Measurements from ENCODE around the gene CSPG4. TPM values are rescaled to one million over a fixed set of nuclear protein-coding genes. Genes with fewer than 3 reads are reported as not detected.

Gene CSPG4
- total and polyA plus RNA-seq, 2 of the 8 experiments (the other 6 are each of a cell fraction or from before 2014, with no cell fraction given), result 1.4 to 3.0 TPM

GRCh38 chr15:75656813-75657212, 55.8 kb downstream of the CSPG4 start:
- WGBS, 2 experiments (ENCODE audit: extremely low coverage in 1 of 2, insufficient coverage in 1 of 2, insufficient read length in 1 of 2, insufficient replicate concordance in 2 of 2, low coverage in 1 of 2, low lambda C conversion rate in 2 of 2, missing lambda C conversion rate in 1 of 2), result 91% methylated on average over 22 of the region's 22 CpGs; no CpG with 5 or more reads in 1 of the 2 experiments
- peaks cover 9 to 29% of the 10 kb centered on the region in 2 experiments for H4K20me1 ChIP-seq (replicated peaks in 1 of 2; ENCODE audit: control insufficient read depth in 1 of 2, insufficient read depth in 2 of 2, low read length in 2 of 2)
- POLR2A ChIA-PET (ENCODE audit: partially characterized antibody), result interaction anchor here (1.6 kb wide), 1 partner anchor 16 kb away, joined by 3 read pairs; no protein-coding TSS in a partner anchor
- no peak for TF ChIP-seq POU5F1 (IDR thresholded peaks at IDR 0.05; ENCODE audit: low read depth, low read length)
- no peak for TF ChIP-seq TAF7 (optimal IDR thresholded peaks at IDR 0.05; ENCODE audit: borderline replicate concordance, low read depth, low read length)
- no peak for TF ChIP-seq CHD2 (IDR thresholded peaks at IDR 0.05; ENCODE audit: low read length)
- no peak for TF ChIP-seq POLR2A (IDR thresholded peaks at IDR 0.05; ENCODE audit: control extremely low read depth in 1 of 2, low read depth in 2 of 2, low read length in 2 of 2)
- TF ChIP-seq FOSL1 (IDR thresholded peaks at IDR 0.05; ENCODE audit: insufficient read depth, low read depth, low read length), result no peak
- TF ChIP-seq CBX5 (IDR thresholded peaks at IDR 0.05; ENCODE audit: low read depth, low read length), result no peak
- no peak for TF ChIP-seq CBX8 (IDR thresholded peaks at IDR 0.05; ENCODE audit: borderline replicate concordance, low read depth, low read length)
- no peak for TF ChIP-seq HDAC2 (IDR thresholded peaks at IDR 0.05; ENCODE audit: borderline replicate concordance in 1 of 2, low read depth in 2 of 2, low read length in 2 of 2)
- TF ChIP-seq JUND (IDR thresholded peaks at IDR 0.05; ENCODE audit: low read length), result no peak
- no peak for TF ChIP-seq ATF2 (IDR thresholded peaks at IDR 0.05; ENCODE audit: low read length)
- no peak for TF ChIP-seq RAD21 (IDR thresholded peaks at IDR 0.05 in 1 of 2, conservative IDR thresholded peaks at IDR 0.05 in 1 of 2; ENCODE audit: low read depth in 2 of 2, low read length in 2 of 2)
- TF ChIP-seq ASH2L (IDR thresholded peaks at IDR 0.05; ENCODE audit: low read length), result no peak

More at GRCh38 chr15:75656813-75657212, 55.8 kb downstream of the CSPG4 start:
- Histone ChIP-seq H3K4me3 (ENCODE audit: extremely low read depth in 1 of 4, insufficient read depth in 2 of 4, low read depth in 3 of 4, low read length in 4 of 4) (no peak overlapping the region), H2BK12ac (ENCODE audit: low read depth, low read length) (no peak overlapping the region), H2BK5ac (ENCODE audit: low read depth, low read length) (peak overlapping the region; percentile 39; the same call in 1 of the 2 replicates), H4K8ac (ENCODE audit: extremely low read depth, insufficient read depth, low read length) (no peak overlapping the region), H4K5ac (ENCODE audit: insufficient read length, low read depth, low read length) (no peak overlapping the region), H3K79me1 (ENCODE audit: low read depth, low read length) (peaks cover 9% of the 10 kb centered on the region), H3K27me3 (replicated peaks in 1 of 4; ENCODE audit: control insufficient read depth in 3 of 4, extremely low read depth in 1 of 4, insufficient read depth in 3 of 4, low read length in 3 of 4) (no peaks in the 10 kb centered on the region), H3K14ac (ENCODE audit: insufficient read length) (no peak overlapping the region), H2BK120ac (replicated peaks; ENCODE audit: low read depth, low read length) (no peak overlapping the region), H4K91ac (replicated peaks; ENCODE audit: insufficient read length, low read length) (no peak overlapping the region), H3K79me2 (ENCODE audit: control insufficient read depth in 1 of 2, insufficient read depth in 2 of 2, low read length in 2 of 2) (peaks cover 0 to 36% of the 10 kb centered on the region in 2 experiments; a peak in 1 of 4 replicates), H2AFZ (ENCODE audit: low read length) (no peak overlapping the region), H3K9me3 (ENCODE audit: insufficient read depth in 2 of 2, low read depth in 1 of 2, low read length in 1 of 2) (no peaks in the 10 kb centered on the region), H3K36me3 (ENCODE audit: control insufficient read depth in 2 of 4, insufficient read depth in 4 of 4, low read length in 3 of 4) (0 out of 8 replicates have a peak, but pooled peaks cover 0 to 4% (median 0%) of the 10 kb centered on the region in 4 experiments), H3K18ac (ENCODE audit: extremely low read depth, low read length) (no peak overlapping the region), H3K4ac (replicated peaks; ENCODE audit: insufficient read length, low read depth, low read length) (no peak overlapping the region), H3K9ac (replicated peaks in 1 of 4; ENCODE audit: extremely low read depth in 1 of 4, low read depth in 3 of 4, low read length in 3 of 4) (no peak overlapping the region), H3K56ac (replicated peaks; ENCODE audit: insufficient read length, low read depth, low read length) (no peak overlapping the region), H2BK15ac (ENCODE audit: low read length) (no peak overlapping the region), H3K23me2 (ENCODE audit: low read depth, low read length) (no peaks in the 10 kb centered on the region), H3K4me2 (ENCODE audit: insufficient read depth in 1 of 2, low read depth in 2 of 2, low read length in 2 of 2) (no peak overlapping the region), H3K27ac (ENCODE audit: low read depth, low read length) (no peak overlapping the region), H3K4me1 (replicated peaks in 1 of 4; ENCODE audit: control insufficient read depth in 3 of 4, insufficient read depth in 4 of 4, low read length in 3 of 4) (peaks cover 0 to 14% (median 6%) of the 10 kb centered on the region in 4 experiments; a peak in 6 of 7 replicates), H3K23ac (ENCODE audit: insufficient read length) (no peak overlapping the region), H2BK20ac (ENCODE audit: low read length) (no peak overlapping the region), H2AK5ac (ENCODE audit: low read depth, low read length) (no peak overlapping the region)
- DNase-seq (ENCODE audit: low read depth in 1 of 2, low spot score in 2 of 2), result no peak
- FAIRE-seq, result no peak
- CTCF ChIA-PET (ENCODE audit: partially characterized antibody), result interaction anchor here (1.1 kb wide), 2 partner anchors 28 to 29 kb away, joined by 3 read pairs; no protein-coding TSS in a partner anchor

Data from H1 (cell line).